WTC11 (cell line): ENCODE results near the gene SMIM17. TPM values are rescaled to one million over a fixed set of nuclear protein-coding genes. Genes with fewer than 3 reads are reported as not detected.

Experiments used
- ATAC-seq: fragments of 200-7000 bp; cut with Tn5 transposase; 2 replicates; pipeline ENCODE4 v1.10.0; 2021; ENCODE audit warnings: mild to moderate bottlenecking, moderate library complexity
- CTCF ChIA-PET: fragments of 300-600 bp; sonication (Branson Sonifier 250); formaldehyde crosslinking; loops from one replicate; lab custom pipeline; 2021; ENCODE audit warnings: antibody characterized with exemption; lab: Charles Lee
- POLR2A ChIA-PET: fragments of 350-600 bp; sonication (Branson Sonifier 250); formaldehyde crosslinking; loops from one replicate; lab custom pipeline; 2021; ENCODE audit warnings: antibody characterized with exemption; lab: Charles Lee
- DNase-seq: peaks from one replicate; pipeline ENCODE4 v3.0.0; 2021; ENCODE audit warnings: low spot score
- H3K27ac Mint-ChIP-seq: 2 replicates; pipeline ENCODE4 v1.8.0; 2021; ENCODE audit warnings: mixed read lengths
- H3K27me3 Mint-ChIP-seq: 2 replicates; pipeline ENCODE4 v1.8.0; 2021; ENCODE audit warnings: low read depth, mild to moderate bottlenecking, moderate library complexity, mixed read lengths
- H3K36me3 Mint-ChIP-seq: 2 replicates; pipeline ENCODE4 v1.8.0; 2021; ENCODE audit warnings: mixed read lengths
- H3K4me1 Mint-ChIP-seq: 2 replicates; pipeline ENCODE4 v1.8.0; 2022; ENCODE audit warnings: mixed read lengths
- H3K4me3 Mint-ChIP-seq: 2 replicates; pipeline ENCODE4 v1.8.0; 2021; ENCODE audit warnings: mild to moderate bottlenecking, moderate library complexity, mixed read lengths
- H3K9me3 Mint-ChIP-seq: 2 replicates; pipeline ENCODE4 v1.8.0; 2021; ENCODE audit warnings: mixed read lengths
- ESRRA ChIP-seq: sonication (generic); formaldehyde crosslinking; IDR thresholded peaks from 2 replicates; pipeline ENCODE4 v1.8.1; 2022; ENCODE audit warnings: mild to moderate bottlenecking, missing genetic modification reagents, borderline replicate concordance
- FOXK1 ChIP-seq: sonication (generic); formaldehyde crosslinking; IDR thresholded peaks from 2 replicates; pipeline ENCODE4 v1.8.0; 2022; ENCODE audit warnings: mild to moderate bottlenecking, moderate library complexity, missing genetic modification reagents
- GRHL2 ChIP-seq: fragments of 250-450 bp; sonication (Bioruptor Pico); IDR thresholded peaks from 2 replicates; pipeline ENCODE4 v1.8.0; 2022; ENCODE audit warnings: mild to moderate bottlenecking, moderate library complexity; ENCODE audit not compliant: insufficient replicate concordance, severe bottlenecking
- KAT7 ChIP-seq: sonication (generic); formaldehyde crosslinking; IDR thresholded peaks from 2 replicates; pipeline ENCODE4 v1.8.1; 2023; ENCODE audit warnings: missing genetic modification reagents, mild to moderate bottlenecking, borderline replicate concordance
- MXD4 ChIP-seq: fragments of 250-450 bp; sonication (Bioruptor Pico); IDR thresholded peaks from 2 replicates; pipeline ENCODE4 v1.8.0; 2021; ENCODE audit warnings: mild to moderate bottlenecking, moderate library complexity, borderline replicate concordance
- NFE2L1 ChIP-seq: sonication (generic); formaldehyde crosslinking; IDR thresholded peaks from 2 replicates; pipeline ENCODE4 v1.8.1; 2023; ENCODE audit warnings: missing genetic modification reagents
- RORB ChIP-seq: fragments of 250-450 bp; sonication (Bioruptor Pico); IDR thresholded peaks from 2 replicates; pipeline ENCODE4 v1.9.0; 2021; ENCODE audit warnings: mild to moderate bottlenecking
- SMAD4 ChIP-seq: sonication (generic); formaldehyde crosslinking; IDR thresholded peaks from 2 replicates; pipeline ENCODE4 v1.8.0; 2022; ENCODE audit warnings: mild to moderate bottlenecking, missing genetic modification reagents
- TEAD1 ChIP-seq: sonication (generic); formaldehyde crosslinking; IDR thresholded peaks from 2 replicates; pipeline ENCODE4 v1.8.0; 2022; ENCODE audit warnings: mild to moderate bottlenecking, missing genetic modification reagents
- total RNA-seq: library from RNA; stranded (reverse); gene quantifications from 3 replicates; pipeline ENCODE4 v1.2.3, GENCODE V29; 2021
- TF ChIP-seq, protein P1 (sequence below): fragments of 250-450 bp; sonication (Bioruptor Pico); IDR thresholded peaks from 2 replicates; pipeline ENCODE4 v1.9.0; 2021; ENCODE audit warnings: moderate library complexity, mild to moderate bottlenecking, inconsistent platforms, borderline replicate concordance
- TF ChIP-seq, protein P2 (sequence below): sonication (generic); formaldehyde crosslinking; IDR thresholded peaks from 2 replicates; pipeline ENCODE4 v1.8.0; 2023; ENCODE audit warnings: missing genetic modification reagents, mild to moderate bottlenecking, borderline replicate concordance
- TF ChIP-seq, protein P3 (sequence below): sonication (generic); formaldehyde crosslinking; IDR thresholded peaks from 2 replicates; pipeline ENCODE4 v1.8.1; 2022; ENCODE audit warnings: low read depth, mild to moderate bottlenecking, moderate library complexity, missing genetic modification reagents, borderline replicate concordance
- TF ChIP-seq, protein P4 (sequence below): fragments of 200-600 bp; IDR thresholded peaks from 2 replicates; pipeline ENCODE4 v1.8.0; 2022; ENCODE audit warnings: antibody characterized with exemption
- TF ChIP-seq, protein P5 (sequence below): sonication (generic); formaldehyde crosslinking; IDR thresholded peaks from 2 replicates; pipeline ENCODE4 v1.8.1; 2023; ENCODE audit warnings: mild to moderate bottlenecking, missing genetic modification reagents, borderline replicate concordance
- TF ChIP-seq, protein P6 (sequence below): sonication (generic); formaldehyde crosslinking; IDR thresholded peaks from 2 replicates; pipeline ENCODE4 v1.8.0; 2022; ENCODE audit warnings: mild to moderate bottlenecking, missing genetic modification reagents

Gene SMIM17
- total RNA-seq, 1 experiment from 2014 or later, result 0.15 TPM

DNA sequence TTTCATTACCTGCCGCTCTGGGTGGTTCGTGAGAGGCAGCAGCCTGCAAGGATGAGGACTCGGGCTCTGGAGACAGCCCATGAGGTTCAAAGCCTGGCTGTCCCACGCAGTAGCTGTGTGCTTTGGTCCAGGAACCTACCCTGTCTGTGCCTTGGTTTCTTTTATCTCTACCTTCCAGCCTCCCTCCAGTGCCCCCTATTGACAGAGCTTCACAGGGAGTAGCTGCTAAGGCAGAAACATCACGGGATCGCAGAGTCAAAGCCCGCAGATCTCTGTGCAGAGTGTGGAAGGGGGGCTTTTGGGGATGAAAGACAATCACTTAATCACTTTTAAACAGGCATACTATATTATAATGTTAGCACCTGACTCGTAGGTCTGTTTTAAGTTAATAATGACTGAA, 31.7 kb upstream of the SMIM17 start:
- POLR2A ChIA-PET, result no interaction called here
- no peak for DNase-seq

More for the DNA sequence above, 31.7 kb upstream of the SMIM17 start:
- TF ChIP-seq RORB (CRISPR knock-in tag) (no peak), ESRRA (no peak), KAT7 (CRISPR knock-in tag) (no peak), NFE2L1 (no peak), FOXK1 (CRISPR knock-in tag) (no peak), TEAD1 (no peak), GRHL2 (no peak), MXD4 (CRISPR knock-in tag) (no peak), SMAD4 (CRISPR knock-in tag) (no peak)
- TF ChIP-seq, protein P1, sequence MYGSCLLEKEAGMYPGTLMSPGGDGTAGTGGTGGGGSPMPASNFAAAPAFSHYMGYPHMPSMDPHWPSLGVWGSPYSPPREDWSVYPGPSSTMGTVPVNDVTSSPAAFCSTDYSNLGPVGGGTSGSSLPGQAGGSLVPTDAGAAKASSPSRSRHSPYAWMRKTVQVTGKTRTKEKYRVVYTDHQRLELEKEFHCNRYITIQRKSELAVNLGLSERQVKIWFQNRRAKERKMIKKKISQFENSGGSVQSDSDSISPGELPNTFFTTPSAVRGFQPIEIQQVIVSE (CRISPR knock-in tag), result no peak
- TF ChIP-seq, protein P2, sequence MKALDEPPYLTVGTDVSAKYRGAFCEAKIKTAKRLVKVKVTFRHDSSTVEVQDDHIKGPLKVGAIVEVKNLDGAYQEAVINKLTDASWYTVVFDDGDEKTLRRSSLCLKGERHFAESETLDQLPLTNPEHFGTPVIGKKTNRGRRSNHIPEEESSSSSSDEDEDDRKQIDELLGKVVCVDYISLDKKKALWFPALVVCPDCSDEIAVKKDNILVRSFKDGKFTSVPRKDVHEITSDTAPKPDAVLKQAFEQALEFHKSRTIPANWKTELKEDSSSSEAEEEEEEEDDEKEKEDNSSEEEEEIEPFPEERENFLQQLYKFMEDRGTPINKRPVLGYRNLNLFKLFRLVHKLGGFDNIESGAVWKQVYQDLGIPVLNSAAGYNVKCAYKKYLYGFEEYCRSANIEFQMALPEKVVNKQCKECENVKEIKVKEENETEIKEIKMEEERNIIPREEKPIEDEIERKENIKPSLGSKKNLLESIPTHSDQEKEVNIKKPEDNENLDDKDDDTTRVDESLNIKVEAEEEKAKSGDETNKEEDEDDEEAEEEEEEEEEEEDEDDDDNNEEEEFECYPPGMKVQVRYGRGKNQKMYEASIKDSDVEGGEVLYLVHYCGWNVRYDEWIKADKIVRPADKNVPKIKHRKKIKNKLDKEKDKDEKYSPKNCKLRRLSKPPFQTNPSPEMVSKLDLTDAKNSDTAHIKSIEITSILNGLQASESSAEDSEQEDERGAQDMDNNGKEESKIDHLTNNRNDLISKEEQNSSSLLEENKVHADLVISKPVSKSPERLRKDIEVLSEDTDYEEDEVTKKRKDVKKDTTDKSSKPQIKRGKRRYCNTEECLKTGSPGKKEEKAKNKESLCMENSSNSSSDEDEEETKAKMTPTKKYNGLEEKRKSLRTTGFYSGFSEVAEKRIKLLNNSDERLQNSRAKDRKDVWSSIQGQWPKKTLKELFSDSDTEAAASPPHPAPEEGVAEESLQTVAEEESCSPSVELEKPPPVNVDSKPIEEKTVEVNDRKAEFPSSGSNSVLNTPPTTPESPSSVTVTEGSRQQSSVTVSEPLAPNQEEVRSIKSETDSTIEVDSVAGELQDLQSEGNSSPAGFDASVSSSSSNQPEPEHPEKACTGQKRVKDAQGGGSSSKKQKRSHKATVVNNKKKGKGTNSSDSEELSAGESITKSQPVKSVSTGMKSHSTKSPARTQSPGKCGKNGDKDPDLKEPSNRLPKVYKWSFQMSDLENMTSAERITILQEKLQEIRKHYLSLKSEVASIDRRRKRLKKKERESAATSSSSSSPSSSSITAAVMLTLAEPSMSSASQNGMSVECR (CRISPR knock-in tag), result no peak
- TF ChIP-seq, protein P3, sequence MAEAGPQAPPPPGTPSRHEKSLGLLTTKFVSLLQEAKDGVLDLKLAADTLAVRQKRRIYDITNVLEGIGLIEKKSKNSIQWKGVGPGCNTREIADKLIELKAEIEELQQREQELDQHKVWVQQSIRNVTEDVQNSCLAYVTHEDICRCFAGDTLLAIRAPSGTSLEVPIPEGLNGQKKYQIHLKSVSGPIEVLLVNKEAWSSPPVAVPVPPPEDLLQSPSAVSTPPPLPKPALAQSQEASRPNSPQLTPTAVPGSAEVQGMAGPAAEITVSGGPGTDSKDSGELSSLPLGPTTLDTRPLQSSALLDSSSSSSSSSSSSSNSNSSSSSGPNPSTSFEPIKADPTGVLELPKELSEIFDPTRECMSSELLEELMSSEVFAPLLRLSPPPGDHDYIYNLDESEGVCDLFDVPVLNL (CRISPR knock-in tag), result no peak
- TF ChIP-seq, protein P4, sequence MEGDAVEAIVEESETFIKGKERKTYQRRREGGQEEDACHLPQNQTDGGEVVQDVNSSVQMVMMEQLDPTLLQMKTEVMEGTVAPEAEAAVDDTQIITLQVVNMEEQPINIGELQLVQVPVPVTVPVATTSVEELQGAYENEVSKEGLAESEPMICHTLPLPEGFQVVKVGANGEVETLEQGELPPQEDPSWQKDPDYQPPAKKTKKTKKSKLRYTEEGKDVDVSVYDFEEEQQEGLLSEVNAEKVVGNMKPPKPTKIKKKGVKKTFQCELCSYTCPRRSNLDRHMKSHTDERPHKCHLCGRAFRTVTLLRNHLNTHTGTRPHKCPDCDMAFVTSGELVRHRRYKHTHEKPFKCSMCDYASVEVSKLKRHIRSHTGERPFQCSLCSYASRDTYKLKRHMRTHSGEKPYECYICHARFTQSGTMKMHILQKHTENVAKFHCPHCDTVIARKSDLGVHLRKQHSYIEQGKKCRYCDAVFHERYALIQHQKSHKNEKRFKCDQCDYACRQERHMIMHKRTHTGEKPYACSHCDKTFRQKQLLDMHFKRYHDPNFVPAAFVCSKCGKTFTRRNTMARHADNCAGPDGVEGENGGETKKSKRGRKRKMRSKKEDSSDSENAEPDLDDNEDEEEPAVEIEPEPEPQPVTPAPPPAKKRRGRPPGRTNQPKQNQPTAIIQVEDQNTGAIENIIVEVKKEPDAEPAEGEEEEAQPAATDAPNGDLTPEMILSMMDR, result no peak
- TF ChIP-seq, protein P5, sequence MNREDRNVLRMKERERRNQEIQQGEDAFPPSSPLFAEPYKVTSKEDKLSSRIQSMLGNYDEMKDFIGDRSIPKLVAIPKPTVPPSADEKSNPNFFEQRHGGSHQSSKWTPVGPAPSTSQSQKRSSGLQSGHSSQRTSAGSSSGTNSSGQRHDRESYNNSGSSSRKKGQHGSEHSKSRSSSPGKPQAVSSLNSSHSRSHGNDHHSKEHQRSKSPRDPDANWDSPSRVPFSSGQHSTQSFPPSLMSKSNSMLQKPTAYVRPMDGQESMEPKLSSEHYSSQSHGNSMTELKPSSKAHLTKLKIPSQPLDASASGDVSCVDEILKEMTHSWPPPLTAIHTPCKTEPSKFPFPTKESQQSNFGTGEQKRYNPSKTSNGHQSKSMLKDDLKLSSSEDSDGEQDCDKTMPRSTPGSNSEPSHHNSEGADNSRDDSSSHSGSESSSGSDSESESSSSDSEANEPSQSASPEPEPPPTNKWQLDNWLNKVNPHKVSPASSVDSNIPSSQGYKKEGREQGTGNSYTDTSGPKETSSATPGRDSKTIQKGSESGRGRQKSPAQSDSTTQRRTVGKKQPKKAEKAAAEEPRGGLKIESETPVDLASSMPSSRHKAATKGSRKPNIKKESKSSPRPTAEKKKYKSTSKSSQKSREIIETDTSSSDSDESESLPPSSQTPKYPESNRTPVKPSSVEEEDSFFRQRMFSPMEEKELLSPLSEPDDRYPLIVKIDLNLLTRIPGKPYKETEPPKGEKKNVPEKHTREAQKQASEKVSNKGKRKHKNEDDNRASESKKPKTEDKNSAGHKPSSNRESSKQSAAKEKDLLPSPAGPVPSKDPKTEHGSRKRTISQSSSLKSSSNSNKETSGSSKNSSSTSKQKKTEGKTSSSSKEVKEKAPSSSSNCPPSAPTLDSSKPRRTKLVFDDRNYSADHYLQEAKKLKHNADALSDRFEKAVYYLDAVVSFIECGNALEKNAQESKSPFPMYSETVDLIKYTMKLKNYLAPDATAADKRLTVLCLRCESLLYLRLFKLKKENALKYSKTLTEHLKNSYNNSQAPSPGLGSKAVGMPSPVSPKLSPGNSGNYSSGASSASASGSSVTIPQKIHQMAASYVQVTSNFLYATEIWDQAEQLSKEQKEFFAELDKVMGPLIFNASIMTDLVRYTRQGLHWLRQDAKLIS (CRISPR knock-in tag), result no peak
- TF ChIP-seq, protein P6, sequence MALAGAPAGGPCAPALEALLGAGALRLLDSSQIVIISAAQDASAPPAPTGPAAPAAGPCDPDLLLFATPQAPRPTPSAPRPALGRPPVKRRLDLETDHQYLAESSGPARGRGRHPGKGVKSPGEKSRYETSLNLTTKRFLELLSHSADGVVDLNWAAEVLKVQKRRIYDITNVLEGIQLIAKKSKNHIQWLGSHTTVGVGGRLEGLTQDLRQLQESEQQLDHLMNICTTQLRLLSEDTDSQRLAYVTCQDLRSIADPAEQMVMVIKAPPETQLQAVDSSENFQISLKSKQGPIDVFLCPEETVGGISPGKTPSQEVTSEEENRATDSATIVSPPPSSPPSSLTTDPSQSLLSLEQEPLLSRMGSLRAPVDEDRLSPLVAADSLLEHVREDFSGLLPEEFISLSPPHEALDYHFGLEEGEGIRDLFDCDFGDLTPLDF (CRISPR knock-in tag), result no peak
- Mint-ChIP-seq H3K4me1 (peaks cover 3% of the 10 kb centered on the region; the same call in 1 of the 2 replicates), H3K36me3 (peaks cover 77% of the 10 kb centered on the region), H3K27ac (no peak overlapping the region), H3K27me3 (peaks cover 4% of the 10 kb centered on the region), H3K4me3 (no peak overlapping the region), H3K9me3 (peaks cover 87% of the 10 kb centered on the region)
- CTCF ChIA-PET, result no interaction called here
- ATAC-seq, result peak; percentile 69
